Stimulated activated CD4-positive, alpha-beta T cell treated with anti-CD3 and anti-CD28 coated beads, TNF-alpha, amount 100 ng/mL, for 24 hours (primary cell): Measurements from ENCODE around the gene PDZD2.
"Not testable (repeated sequence)": the region's sequence is repeated elsewhere in the genome, so short reads cannot be mapped to it uniquely, and the experiment has no call there.

Experiments
- DNase-seq, 3 experiments: peaks; one replicate each; pipeline ENCODE4 v3.0.0-alpha.2; 2020; ENCODE audit warnings: low read depth in 3 of 3

Gene PDZD2

GRCh38 chr5:31638748-31639418, at the start of gene PDZD2:
Gene PDZD2 (plus strand): TSS chr5:31639131.
- DNase-seq: peak; percentile 57 to 82 (median 64)

- no peak for DNase-seq
Observed at GRCh38 chr5:31593665-31594064, 45.3 kb upstream of the PDZD2 start.

- no peak for DNase-seq
Observed at GRCh38 chr5:31596354-31596753, 42.6 kb upstream of the PDZD2 start.

- DNase-seq: no peak
Observed at GRCh38 chr5:31598640-31599611, 40.0 kb upstream of the PDZD2 start.

- DNase-seq: not testable (repeated sequence)
Observed at GRCh38 chr5:31602305-31602704, 36.6 kb upstream of the PDZD2 start.

- DNase-seq: no peak
Observed at GRCh38 chr5:31604240-31604639, 34.7 kb upstream of the PDZD2 start.

- DNase-seq: no peak
Observed at GRCh38 chr5:31604644-31605043, 34.3 kb upstream of the PDZD2 start.

DNA sequence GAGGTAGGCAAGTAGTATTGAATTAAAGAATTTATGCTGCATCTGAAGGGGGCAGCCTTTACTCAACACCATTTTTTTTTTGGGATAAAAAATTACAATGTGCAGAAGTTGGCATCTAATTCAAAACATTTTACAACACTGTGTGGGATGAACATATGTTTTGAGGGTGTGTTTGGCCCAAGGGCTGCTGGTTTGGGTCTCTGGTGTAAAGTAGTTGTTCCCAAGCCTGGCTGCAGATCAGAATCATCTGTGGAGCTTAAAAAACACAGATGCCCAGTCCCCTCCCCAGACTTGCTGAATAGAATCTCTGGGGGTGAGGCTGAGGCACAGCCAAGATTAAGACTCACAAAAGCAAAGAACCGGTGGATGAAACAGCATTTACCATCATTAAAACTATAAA, 33.0 kb upstream of the PDZD2 start:
- DNase-seq: no peak

DNA sequence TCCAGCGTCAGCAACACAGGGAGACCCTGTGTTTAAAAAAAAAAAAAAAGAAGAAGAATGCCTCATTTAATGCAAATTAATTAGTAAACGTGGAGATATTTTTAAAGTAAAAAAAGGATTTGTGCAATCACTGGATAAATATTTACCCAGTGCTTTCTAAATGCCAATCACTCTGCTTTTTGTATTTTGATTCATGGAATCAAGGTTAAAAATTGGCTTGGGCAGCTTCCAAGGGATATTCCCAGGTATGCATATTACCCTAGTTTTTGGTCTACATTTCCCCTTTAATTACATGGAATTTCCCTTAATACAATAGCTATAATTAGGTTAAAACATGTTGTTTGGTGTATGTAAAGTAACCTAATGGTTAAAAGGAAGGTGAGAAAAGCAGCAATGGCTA, 31.4 kb upstream of the PDZD2 start:
- no peak for DNase-seq

- DNase-seq: no peak
Observed at GRCh38 chr5:31611002-31611401, 27.9 kb upstream of the PDZD2 start.

GRCh38 chr5:31613651-31614050, 25.3 kb upstream of the PDZD2 start:
- no peak for DNase-seq

DNA sequence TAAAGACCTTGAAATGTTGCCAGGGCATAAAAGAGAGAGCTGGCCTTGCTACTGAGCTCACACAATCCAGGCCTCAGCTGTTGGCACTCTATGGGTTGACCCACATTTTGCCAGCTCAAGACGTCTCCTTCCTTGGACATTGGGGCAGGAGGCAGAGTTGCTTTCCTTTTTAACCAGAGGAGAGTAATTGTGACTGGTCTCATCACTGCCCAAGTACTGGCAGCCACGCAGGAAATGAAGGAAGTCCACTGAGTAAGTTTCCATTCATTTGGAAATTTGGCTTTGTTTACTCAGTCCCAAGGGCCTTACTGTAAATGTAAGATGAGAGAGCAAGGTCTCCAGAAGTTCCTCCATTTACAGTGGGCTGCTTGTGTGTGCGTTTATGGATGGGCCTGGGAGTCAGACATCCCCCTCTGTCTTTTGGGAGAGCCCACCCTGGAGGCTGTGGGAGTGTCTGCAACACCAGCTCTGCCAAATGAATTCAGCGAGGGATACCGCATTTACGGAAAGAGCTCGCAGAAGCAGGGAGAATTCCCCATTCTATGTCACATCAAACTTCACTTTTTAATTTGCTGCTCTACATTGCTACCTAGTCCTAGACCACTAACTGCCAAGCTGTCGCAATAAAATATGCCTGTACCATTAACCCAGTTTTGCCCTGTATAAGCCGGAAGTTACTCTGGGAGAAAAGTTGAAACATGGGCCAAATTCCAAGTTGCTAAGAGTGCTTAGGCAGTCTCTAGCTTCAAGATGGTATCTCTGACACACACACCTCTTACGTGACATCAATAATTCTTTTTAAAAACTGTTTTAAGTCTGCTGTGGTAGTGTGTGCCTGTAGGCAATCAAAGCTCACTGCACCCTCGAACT, 24.5 kb upstream of the PDZD2 start:
- DNase-seq: no peak

DNA sequence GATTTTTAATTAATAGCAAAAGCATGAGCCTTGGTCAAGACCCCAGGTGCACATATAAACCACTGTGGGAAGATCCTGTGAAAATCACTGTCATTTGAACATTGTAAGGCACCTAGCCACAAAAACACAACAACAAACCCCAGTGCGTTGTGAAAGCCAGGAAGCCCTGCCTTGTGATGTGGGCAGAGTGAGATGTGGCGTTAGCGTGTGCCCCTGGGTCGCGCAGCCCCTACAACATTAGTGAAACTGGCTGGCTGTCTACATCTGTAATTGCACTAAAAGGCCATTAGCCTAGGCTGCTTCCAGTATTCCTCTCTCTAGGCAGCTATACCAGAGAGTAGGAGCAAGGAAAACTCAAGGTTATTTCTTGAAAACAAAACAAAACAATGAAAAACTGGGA, 21.1 kb upstream of the PDZD2 start:
- DNase-seq: no peak

- DNase-seq: no peak
Observed at GRCh38 chr5:31620026-31620425, 18.9 kb upstream of the PDZD2 start.

DNA sequence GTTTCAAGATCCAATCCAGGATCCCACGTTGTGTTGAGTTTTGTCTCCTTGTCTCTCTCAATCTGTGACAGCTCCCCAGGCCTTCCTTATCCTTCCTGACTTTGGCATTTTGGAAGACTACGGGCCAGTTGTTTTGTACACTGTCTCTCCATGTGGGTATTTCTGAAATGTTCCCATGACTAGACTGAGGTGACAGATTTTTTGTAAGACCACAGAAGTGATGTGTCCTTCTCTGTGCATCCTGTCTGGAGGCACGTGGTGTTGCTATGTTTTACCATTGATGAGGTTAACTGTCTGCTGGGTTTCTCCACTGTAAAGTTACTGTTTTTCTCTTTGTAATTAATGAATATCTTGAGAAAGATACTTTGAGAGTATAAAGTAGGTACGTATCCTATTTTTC, 15.7 kb upstream of the PDZD2 start:
- DNase-seq: no peak

DNA sequence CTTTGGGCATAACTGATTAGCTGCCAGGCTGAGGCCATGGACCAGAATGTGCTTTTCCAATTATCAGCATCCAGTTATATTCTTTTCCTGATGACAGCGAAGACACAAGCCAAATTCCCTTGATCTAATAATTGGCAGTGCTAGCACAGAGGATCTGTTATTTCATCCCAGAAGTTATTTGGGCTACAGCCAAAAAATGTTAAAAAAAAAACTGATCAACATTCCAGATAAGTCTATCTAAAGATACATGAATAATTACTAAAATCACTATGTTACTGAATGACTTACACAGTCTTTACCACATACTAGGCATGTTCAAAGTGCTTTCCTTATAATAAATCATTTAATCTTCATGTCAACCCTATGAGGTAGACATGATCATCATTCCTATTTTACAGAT, 13.5 kb upstream of the PDZD2 start:
- DNase-seq: no peak

- DNase-seq: no peak
Observed at GRCh38 chr5:31626156-31626555, 12.8 kb upstream of the PDZD2 start.

DNA sequence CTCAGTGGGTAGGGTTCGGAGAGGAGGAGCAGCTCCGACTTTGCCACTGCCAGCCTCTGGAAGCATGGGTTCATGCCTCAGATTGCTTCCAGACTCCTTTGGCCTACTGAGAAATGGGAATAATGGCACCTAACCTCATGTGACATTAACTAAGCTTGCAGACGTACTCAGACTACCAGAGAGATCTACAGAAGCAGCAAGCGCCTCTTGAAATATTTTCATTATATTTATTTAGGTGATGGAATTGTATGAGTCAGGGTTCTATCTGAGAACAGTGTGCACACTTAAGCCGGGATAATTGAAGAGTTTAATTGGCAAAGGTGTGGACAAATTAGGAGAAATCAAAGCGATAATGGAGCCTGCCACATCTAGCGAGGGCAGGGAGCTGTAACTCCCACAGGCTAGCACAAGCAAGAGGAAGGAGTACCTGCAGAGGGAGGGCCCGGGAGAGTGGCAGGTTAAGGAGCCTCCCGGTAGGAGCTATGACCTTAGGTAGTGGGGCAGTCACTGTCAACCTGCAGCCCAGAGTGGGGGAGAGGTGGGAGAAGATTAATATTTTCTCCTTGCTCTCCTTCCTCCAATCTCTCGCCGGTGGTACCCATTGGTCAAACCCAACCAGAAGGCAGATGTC, 12.2 kb upstream of the PDZD2 start:
- no peak for DNase-seq

DNA sequence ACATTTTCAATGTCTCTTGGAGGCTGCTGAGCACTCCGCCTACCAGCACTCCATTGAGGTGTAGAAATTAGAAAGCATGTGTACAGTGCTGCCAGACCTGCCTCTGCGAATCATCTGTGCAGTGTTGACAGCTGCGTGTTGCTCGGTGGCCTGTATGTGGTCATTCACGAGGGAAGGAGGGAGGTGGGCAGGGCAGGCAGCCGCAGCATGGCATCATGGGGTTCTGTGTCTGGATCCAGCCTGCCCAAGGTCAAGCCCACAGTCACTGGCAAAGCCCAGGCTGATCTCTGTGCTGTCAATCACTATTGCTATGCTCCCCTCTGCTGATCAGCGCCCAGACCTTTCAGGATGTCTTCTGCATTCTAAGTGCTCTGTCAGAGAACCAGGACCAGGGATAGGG, 8.0 kb upstream of the PDZD2 start:
- DNase-seq: no peak

GRCh38 chr5:31632460-31632859, 6.5 kb upstream of the PDZD2 start:
- DNase-seq: no peak

DNA sequence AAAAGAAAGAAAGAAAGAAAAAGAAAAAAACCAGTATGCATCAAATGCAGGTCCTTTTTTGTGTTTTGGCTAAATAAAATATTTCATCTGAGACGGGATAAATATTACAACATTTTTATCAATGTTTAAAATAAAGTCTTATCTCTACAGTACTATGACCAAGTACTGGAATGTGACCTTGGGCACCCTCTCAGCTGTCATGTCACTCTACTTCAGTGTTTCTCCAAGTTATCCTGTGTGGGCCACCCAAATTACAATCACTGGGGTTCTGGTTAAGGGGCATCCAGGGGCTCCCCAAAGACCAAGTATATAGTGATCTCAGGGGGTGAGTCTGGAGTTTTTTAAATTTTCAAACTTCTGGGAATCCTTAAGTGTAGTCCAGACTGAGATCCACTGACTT, 3.5 kb upstream of the PDZD2 start:
- no peak for DNase-seq

- no peak for DNase-seq
Observed at GRCh38 chr5:31637851-31638250, 1.1 kb upstream of the PDZD2 start.
